Measurements from ENCODE around the gene MAZ. TPM values are rescaled to one million over a fixed set of nuclear protein-coding genes. Genes with fewer than 3 reads are reported as not detected.

MAZ gene
- total and polyA plus RNA-seq, 2 of the 13 experiments (the other 11 are each of a cell fraction or from before 2014, with no cell fraction given): 203 to 277 TPM

DNA sequence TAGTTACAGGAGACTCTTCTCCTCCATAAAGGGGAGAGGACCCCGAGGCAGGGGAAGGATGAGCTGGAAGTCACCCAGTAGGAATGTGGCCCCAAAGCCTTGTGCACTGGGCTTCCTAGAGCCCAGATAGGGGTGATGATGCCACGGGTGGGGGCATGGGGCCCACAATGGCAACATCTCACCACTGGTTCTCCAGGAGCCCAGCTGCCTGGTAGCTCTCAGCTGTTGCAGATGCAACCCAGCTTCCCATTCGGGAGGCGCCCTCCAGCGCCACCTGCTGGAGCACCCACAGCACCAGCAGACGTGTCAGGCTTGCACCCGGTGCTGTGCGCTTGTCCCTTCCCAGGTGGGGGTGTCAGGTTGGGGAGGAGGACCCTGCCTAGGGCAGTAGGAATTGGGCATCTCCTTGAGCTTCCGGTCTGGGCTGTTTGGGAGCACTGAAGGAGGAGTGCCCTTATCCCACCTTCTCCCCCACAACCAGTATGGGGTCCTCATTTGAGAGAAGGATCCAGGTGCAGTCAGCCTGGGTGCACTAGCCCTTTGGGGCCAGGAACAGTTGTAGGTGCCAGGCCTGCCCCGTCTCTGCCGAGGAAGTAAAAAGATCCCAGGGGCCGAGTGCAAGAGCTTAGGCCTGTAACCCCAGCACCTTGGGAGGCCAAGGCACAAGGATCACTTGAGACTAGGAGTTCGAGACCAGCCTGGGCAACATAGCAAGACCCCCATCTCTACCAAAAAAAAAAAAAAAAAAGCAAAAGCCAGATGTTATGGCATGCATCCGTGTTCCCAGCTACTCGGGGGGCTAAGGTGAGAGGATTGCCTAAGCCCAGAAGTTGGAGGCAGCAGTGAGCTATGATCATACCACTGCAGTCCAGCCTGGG lies 42.3 kb downstream of the MAZ start (continued):
- TF ChIP-seq ZNF720 (CRISPR knock-in tag; IDR thresholded peaks at IDR 0.05) (no peak), CCAR2 (optimal IDR thresholded peaks at IDR 0.05; ENCODE audit: low read depth, low read length) (no peak), IKZF1 (IDR thresholded peaks at IDR 0.05) (no peak), ZNF30 (CRISPR knock-in tag; IDR thresholded peaks at IDR 0.05) (no peak), PAX8 (CRISPR knock-in tag; IDR thresholded peaks at IDR 0.05; ENCODE audit: borderline replicate concordance) (no peak), ZNF460 (CRISPR knock-in tag; IDR thresholded peaks at IDR 0.05; ENCODE audit: borderline replicate concordance) (no peak), ZNF12 (CRISPR knock-in tag; IDR thresholded peaks at IDR 0.05) (peak; percentile 61; the same call in 1 of the 2 replicates), ZNF350 (CRISPR knock-in tag; IDR thresholded peaks at IDR 0.05; ENCODE audit: borderline replicate concordance, low read depth) (peak; percentile 65; the same call in 1 of the 2 replicates), SSRP1 (CRISPR knock-in tag; IDR thresholded peaks at IDR 0.05) (no peak), ZEB1 (IDR thresholded peaks at IDR 0.05; ENCODE audit: insufficient replicate concordance, low read depth) (no peak), HDAC2 (CRISPR knock-in tag; IDR thresholded peaks at IDR 0.05) (peak; percentile 42; the same call in 1 of the 2 replicates), PHF21A (CRISPR knock-in tag; IDR thresholded peaks at IDR 0.05) (no peak), IRF2 (CRISPR knock-in tag; IDR thresholded peaks at IDR 0.05) (peak; percentile 87)
- TF ChIP-seq, protein P1, sequence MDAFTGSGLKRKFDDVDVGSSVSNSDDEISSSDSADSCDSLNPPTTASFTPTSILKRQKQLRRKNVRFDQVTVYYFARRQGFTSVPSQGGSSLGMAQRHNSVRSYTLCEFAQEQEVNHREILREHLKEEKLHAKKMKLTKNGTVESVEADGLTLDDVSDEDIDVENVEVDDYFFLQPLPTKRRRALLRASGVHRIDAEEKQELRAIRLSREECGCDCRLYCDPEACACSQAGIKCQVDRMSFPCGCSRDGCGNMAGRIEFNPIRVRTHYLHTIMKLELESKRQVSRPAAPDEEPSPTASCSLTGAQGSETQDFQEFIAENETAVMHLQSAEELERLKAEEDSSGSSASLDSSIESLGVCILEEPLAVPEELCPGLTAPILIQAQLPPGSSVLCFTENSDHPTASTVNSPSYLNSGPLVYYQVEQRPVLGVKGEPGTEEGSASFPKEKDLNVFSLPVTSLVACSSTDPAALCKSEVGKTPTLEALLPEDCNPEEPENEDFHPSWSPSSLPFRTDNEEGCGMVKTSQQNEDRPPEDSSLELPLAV (CRISPR knock-in tag; conservative IDR thresholded peaks at IDR 0.05; ENCODE audit: low read depth): no peak
- TF ChIP-seq, protein P2, sequence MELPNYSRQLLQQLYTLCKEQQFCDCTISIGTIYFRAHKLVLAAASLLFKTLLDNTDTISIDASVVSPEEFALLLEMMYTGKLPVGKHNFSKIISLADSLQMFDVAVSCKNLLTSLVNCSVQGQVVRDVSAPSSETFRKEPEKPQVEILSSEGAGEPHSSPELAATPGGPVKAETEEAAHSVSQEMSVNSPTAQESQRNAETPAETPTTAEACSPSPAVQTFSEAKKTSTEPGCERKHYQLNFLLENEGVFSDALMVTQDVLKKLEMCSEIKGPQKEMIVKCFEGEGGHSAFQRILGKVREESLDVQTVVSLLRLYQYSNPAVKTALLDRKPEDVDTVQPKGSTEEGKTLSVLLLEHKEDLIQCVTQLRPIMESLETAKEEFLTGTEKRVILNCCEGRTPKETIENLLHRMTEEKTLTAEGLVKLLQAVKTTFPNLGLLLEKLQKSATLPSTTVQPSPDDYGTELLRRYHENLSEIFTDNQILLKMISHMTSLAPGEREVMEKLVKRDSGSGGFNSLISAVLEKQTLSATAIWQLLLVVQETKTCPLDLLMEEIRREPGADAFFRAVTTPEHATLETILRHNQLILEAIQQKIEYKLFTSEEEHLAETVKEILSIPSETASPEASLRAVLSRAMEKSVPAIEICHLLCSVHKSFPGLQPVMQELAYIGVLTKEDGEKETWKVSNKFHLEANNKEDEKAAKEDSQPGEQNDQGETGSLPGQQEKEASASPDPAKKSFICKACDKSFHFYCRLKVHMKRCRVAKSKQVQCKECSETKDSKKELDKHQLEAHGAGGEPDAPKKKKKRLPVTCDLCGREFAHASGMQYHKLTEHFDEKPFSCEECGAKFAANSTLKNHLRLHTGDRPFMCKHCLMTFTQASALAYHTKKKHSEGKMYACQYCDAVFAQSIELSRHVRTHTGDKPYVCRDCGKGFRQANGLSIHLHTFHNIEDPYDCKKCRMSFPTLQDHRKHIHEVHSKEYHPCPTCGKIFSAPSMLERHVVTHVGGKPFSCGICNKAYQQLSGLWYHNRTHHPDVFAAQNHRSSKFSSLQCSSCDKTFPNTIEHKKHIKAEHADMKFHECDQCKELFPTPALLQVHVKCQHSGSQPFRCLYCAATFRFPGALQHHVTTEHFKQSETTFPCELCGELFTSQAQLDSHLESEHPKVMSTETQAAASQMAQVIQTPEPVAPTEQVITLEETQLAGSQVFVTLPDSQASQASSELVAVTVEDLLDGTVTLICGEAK (IDR thresholded peaks at IDR 0.05): no peak
- TF ChIP-seq, protein P2 (CRISPR knock-in tag; IDR thresholded peaks at IDR 0.05): 0 out of 2 replicates have a peak, but pooled peaks have one; percentile 37
- TF ChIP-seq, protein P3, sequence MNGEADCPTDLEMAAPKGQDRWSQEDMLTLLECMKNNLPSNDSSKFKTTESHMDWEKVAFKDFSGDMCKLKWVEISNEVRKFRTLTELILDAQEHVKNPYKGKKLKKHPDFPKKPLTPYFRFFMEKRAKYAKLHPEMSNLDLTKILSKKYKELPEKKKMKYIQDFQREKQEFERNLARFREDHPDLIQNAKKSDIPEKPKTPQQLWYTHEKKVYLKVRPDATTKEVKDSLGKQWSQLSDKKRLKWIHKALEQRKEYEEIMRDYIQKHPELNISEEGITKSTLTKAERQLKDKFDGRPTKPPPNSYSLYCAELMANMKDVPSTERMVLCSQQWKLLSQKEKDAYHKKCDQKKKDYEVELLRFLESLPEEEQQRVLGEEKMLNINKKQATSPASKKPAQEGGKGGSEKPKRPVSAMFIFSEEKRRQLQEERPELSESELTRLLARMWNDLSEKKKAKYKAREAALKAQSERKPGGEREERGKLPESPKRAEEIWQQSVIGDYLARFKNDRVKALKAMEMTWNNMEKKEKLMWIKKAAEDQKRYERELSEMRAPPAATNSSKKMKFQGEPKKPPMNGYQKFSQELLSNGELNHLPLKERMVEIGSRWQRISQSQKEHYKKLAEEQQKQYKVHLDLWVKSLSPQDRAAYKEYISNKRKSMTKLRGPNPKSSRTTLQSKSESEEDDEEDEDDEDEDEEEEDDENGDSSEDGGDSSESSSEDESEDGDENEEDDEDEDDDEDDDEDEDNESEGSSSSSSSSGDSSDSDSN (CRISPR knock-in tag; IDR thresholded peaks at IDR 0.05): peak; percentile 50

Data from HepG2 (cell line).